ENCODE measurements around the gene GCHFR. TPM values are rescaled to one million over a fixed set of nuclear protein-coding genes. Genes with fewer than 3 reads are reported as not detected.

GCHFR gene
- total and polyA plus RNA-seq, 2 donors (not counting 3 experiments of a cell fraction or from before 2014, with no cell fraction given) = 6.3 to 14.2 TPM

DNA sequence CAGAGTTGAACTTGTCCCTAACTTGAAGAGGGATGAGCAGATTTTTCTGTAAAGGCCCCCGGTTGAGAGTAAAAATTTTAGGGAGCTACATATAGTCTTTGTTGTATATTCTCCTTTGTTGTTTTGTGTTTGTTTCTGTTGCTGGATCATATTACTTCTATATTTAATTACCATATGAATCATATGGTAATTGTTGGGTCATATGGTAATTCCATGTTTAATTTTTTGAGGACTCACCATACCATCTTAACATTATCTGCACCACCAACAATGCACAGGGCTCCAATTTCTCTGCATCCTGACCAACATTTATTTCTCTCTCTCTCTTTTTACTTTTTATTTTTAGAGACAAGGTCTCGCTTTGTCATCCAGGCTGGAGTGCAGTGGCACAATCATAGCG is 35.7 kb downstream of the GCHFR start:
- intact Hi-C loops (cut with micrococcal nuclease) = no loop called here
- Histone ChIP-seq H3K4me3 (replicated peaks in 1 of 3; ENCODE audit: insufficient read depth in 1 of 3, low read depth in 1 of 3, low read length in 3 of 3) (no peak overlapping the region), H3K9ac (replicated peaks; ENCODE audit: extremely low read depth, insufficient read depth, low read length) (no peak overlapping the region), H3K36me3 (ENCODE audit: control insufficient read depth in 2 of 2, extremely low read depth in 1 of 2, insufficient read depth in 2 of 2, low read length in 2 of 2) (peaks cover 0 to 2% of the 10 kb centered on the region in 2 experiments), H3K4me1 (ENCODE audit: control insufficient read depth, extremely low read depth, insufficient read depth, low read length) (peaks cover 25% of the 10 kb centered on the region), H4K20me1 (replicated peaks; ENCODE audit: control insufficient read depth, extremely low read depth, insufficient read depth, low read length) (no peaks in the 10 kb centered on the region), H3K4me2 (ENCODE audit: insufficient read depth, low read length) (no peak overlapping the region), H3K27ac (ENCODE audit: insufficient read depth, low read depth, low read length) (no peak overlapping the region), H2AFZ (ENCODE audit: low read depth, low read length) (no peak overlapping the region), H3K9me1 (replicated peaks; ENCODE audit: control insufficient read depth, extremely low read depth, insufficient read depth, low read length) (no peaks in the 10 kb centered on the region), H3K9me3 (replicated peaks; ENCODE audit: control insufficient read depth, insufficient read depth, low read length) (no peaks in the 10 kb centered on the region), H3K79me2 (ENCODE audit: control insufficient read depth, insufficient read depth, low read length) (peaks cover 33% of the 10 kb centered on the region), H3K27me3 (ENCODE audit: control insufficient read depth in 2 of 2, insufficient read depth in 2 of 2, low read length in 2 of 2) (no peaks in the 10 kb centered on the region)
- ChIA-PET CTCF (no interaction called here), POLR2A (no interaction called here)
- FAIRE-seq (no peak), DNase-seq (ENCODE audit: low read depth, low spot score) (no peak)
- no TSS peak for BruUV-seq (replicated peaks)
- dilution Hi-C loops (cut with MboI; ENCODE audit: extremely low pct_ligation_motif_present, low sequenced_read_pairs) = no loop called here
- no peak for TF ChIP-seq MYC (IDR thresholded peaks at IDR 0.05; ENCODE audit: low read depth, low read length)
- no peak for TF ChIP-seq POLR2AphosphoS5 (IDR thresholded peaks at IDR 0.05; ENCODE audit: insufficient read depth, low read depth, low read length)
- no peak for TF ChIP-seq GATA2 (IDR thresholded peaks at IDR 0.05; ENCODE audit: insufficient read depth, insufficient read length, low read depth, low read length)
- TF ChIP-seq, protein P1, sequence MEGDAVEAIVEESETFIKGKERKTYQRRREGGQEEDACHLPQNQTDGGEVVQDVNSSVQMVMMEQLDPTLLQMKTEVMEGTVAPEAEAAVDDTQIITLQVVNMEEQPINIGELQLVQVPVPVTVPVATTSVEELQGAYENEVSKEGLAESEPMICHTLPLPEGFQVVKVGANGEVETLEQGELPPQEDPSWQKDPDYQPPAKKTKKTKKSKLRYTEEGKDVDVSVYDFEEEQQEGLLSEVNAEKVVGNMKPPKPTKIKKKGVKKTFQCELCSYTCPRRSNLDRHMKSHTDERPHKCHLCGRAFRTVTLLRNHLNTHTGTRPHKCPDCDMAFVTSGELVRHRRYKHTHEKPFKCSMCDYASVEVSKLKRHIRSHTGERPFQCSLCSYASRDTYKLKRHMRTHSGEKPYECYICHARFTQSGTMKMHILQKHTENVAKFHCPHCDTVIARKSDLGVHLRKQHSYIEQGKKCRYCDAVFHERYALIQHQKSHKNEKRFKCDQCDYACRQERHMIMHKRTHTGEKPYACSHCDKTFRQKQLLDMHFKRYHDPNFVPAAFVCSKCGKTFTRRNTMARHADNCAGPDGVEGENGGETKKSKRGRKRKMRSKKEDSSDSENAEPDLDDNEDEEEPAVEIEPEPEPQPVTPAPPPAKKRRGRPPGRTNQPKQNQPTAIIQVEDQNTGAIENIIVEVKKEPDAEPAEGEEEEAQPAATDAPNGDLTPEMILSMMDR (IDR thresholded peaks at IDR 0.05; ENCODE audit: extremely low read depth in 1 of 2, insufficient read depth in 1 of 2, low read depth in 1 of 2, low read length in 2 of 2) = no peak
- no peak for TF ChIP-seq FOS (IDR thresholded peaks at IDR 0.05; ENCODE audit: borderline replicate concordance, insufficient read depth, low read length)
- TF ChIP-seq POLR2A (IDR thresholded peaks at IDR 0.05; ENCODE audit: low read depth, low read length) = no peak
- TF ChIP-seq MAX (IDR thresholded peaks at IDR 0.05; ENCODE audit: insufficient read depth, insufficient read length) = no peak
- TF ChIP-seq EZH2 (IDR thresholded peaks at IDR 0.05; ENCODE audit: borderline replicate concordance, low read depth, low read length, severe bottlenecking) = no peak
